Panc1 (cell line): ENCODE measurements around the gene ITPR2.

Source experiments
- CTCF ChIP-seq: fragments of 450-650 bp; IDR thresholded peaks from 2 replicates; pipeline ENCODE4 v1.5.1; 2017; ENCODE audit warnings: mild to moderate bottlenecking
- POLR2AphosphoS5 ChIP-seq: IDR thresholded peaks from 2 replicates; pipeline ENCODE4 v1.6.1; 2012; ENCODE audit warnings: mild to moderate bottlenecking, low read depth, low read length, moderate library complexity
- REST ChIP-seq, 2 experiments: IDR thresholded peaks; 2 replicates each; pipeline ENCODE4 v1.6.1; 2011 to 2012; ENCODE audit warnings: low read depth in 2 of 2, control low read depth in 1 of 2, low read length in 1 of 2, mild to moderate bottlenecking in 1 of 2, moderate library complexity in 1 of 2; ENCODE audit not compliant: insufficient read depth in 1 of 2
- TCF7L2 ChIP-seq: IDR thresholded peaks from 2 replicates; pipeline ENCODE4 v1.6.1; 2011; ENCODE audit warnings: mild to moderate bottlenecking, low read depth, low read length, inconsistent platforms

- TF ChIP-seq REST (IDR thresholded peaks at IDR 0.05; ENCODE audit: insufficient read depth in 1 of 2, low read depth in 2 of 2, low read length in 1 of 2), result no peak
- TF ChIP-seq CTCF, result no peak
- TF ChIP-seq POLR2AphosphoS5, result no peak
- TF ChIP-seq TCF7L2, result no peak
Observed at GRCh38 chr12:26534071-26534470, 298.9 kb downstream of the ITPR2 start.
